SK-N-SH (cell line): Measurements from ENCODE around the gene PFKFB1. TPM values are rescaled to one million over a fixed set of nuclear protein-coding genes. Genes with fewer than 3 reads are reported as not detected.

Experiments
- CTCF ChIA-PET: fragments of 300-600, 350-600 bp; formaldehyde crosslinking; extraction: SDS; loops from one replicate; lab custom pipeline; 2021; lab: Yijun Ruan, JAX
- POLR2A ChIA-PET: fragments of 350-600 bp; sonication (Branson Sonifier 250); formaldehyde crosslinking; extraction: SDS; loops from one replicate; lab custom pipeline; 2020; ENCODE audit warnings: antibody characterized with exemption, inconsistent platforms; lab: Yijun Ruan, JAX
- DNase-seq: peaks from one replicate; pipeline ENCODE4 v3.0.0; 2012
- H2AFZ ChIP-seq: fragments of 200-600 bp; sonication (generic); 2 replicates; pipeline ENCODE4 v1.8.1; 2016; ENCODE audit warnings: antibody characterized with exemption, mild to moderate bottlenecking, low read depth
- H3F3A ChIP-seq: fragments of 200-600 bp; sonication (generic); replicated peaks from 2 replicates; pipeline ENCODE3; 2016; ENCODE audit warnings: antibody characterized with exemption, mild to moderate bottlenecking; ENCODE audit not compliant: insufficient read depth
- H3K27ac ChIP-seq, 2 experiments: fragments of 200-500 bp in 1 of 2; fragments of 200-600 bp in 1 of 2; sonication (Bioruptor generic) in 1 of 2; sonication (generic), shearing (Covaris generic) in 1 of 2; 2 replicates each; pipeline versions ENCODE4 v1.5.1 to v1.6.1; 2014 to 2016; ENCODE audit warnings: low read depth in 2 of 2, inconsistent platforms in 1 of 2, low read length in 1 of 2, mild to moderate bottlenecking in 1 of 2, mixed read lengths in 1 of 2
- H3K27me3 ChIP-seq: fragments of 200-600 bp; sonication (generic), shearing (Covaris generic); 2 replicates; pipeline ENCODE4 v1.6.1; 2016; ENCODE audit warnings: mixed run types; ENCODE audit not compliant: insufficient read depth
- H3K36me3 ChIP-seq, 2 experiments: fragments of 200-500 bp in 1 of 2; fragments of 200-600 bp in 1 of 2; sonication (Bioruptor generic) in 1 of 2; sonication (generic) in 1 of 2; replicated peaks in 1 of 2; 2 replicates each; pipeline versions ENCODE3 to v1.5.1; 2014 to 2016; ENCODE audit warnings: low read length in 1 of 2, mild to moderate bottlenecking in 1 of 2; ENCODE audit not compliant: insufficient read depth in 2 of 2, control insufficient read depth in 1 of 2
- H3K4me1 ChIP-seq, 2 experiments: fragments of 200-500 bp in 1 of 2; fragments of 200-600 bp in 1 of 2; sonication (Bioruptor generic) in 1 of 2; sonication (generic), shearing (Covaris generic) in 1 of 2; 2 replicates each; pipeline versions ENCODE4 v1.5.1 to v1.6.1; 2014 to 2016; ENCODE audit warnings: low read depth in 1 of 2, low read length in 1 of 2, mixed run types in 1 of 2; ENCODE audit not compliant: insufficient read depth in 2 of 2, control insufficient read depth in 1 of 2
- H3K4me2 ChIP-seq: fragments of 200-600 bp; sonication (generic), shearing (Covaris generic); 2 replicates; pipeline ENCODE4 v1.6.1; 2017; ENCODE audit warnings: mixed run types
- H3K4me3 ChIP-seq, 2 experiments: fragments of 200-500 bp in 1 of 2; fragments of 200-600 bp in 1 of 2; sonication (Bioruptor generic) in 1 of 2; sonication (generic), shearing (Covaris generic) in 1 of 2; 2 replicates each; pipeline versions ENCODE4 v1.5.1 to v1.8.1; 2014 to 2016; ENCODE audit warnings: low read depth in 2 of 2, inconsistent platforms in 1 of 2, low read length in 1 of 2, mild to moderate bottlenecking in 1 of 2, mixed read lengths in 1 of 2, moderate library complexity in 1 of 2
- H3K79me2 ChIP-seq: fragments of 200-600 bp; sonication (generic); 2 replicates; pipeline ENCODE4 v1.8.1; 2017; ENCODE audit warnings: mild to moderate bottlenecking; ENCODE audit not compliant: insufficient read depth
- H3K9ac ChIP-seq: fragments of 200-600 bp; sonication (generic); 2 replicates; pipeline ENCODE4 v1.6.1; 2017; ENCODE audit warnings: mixed run types
- H3K9me2 ChIP-seq: fragments of 200-600 bp; sonication (generic); 2 replicates; pipeline ENCODE4 v1.6.1; 2017; ENCODE audit warnings: mixed run types
- H3K9me3 ChIP-seq: fragments of 200-600 bp; sonication (generic); 2 replicates; pipeline ENCODE4 v1.6.1; 2017; ENCODE audit warnings: mixed run types, mild to moderate bottlenecking, moderate library complexity
- H4K20me1 ChIP-seq: fragments of 200-600 bp; sonication (generic); 2 replicates; pipeline ENCODE4 v1.6.1; 2017; ENCODE audit warnings: mild to moderate bottlenecking, mixed run types; ENCODE audit not compliant: insufficient read depth
- CHD2 ChIP-seq: fragments of 150-350 bp; IDR thresholded peaks from 2 replicates; pipeline ENCODE4 v1.6.1; 2018; ENCODE audit warnings: low read length; ENCODE audit not compliant: partially characterized antibody
- CTCF ChIP-seq: fragments of 200-600 bp; sonication (generic); IDR thresholded peaks from 2 replicates; pipeline ENCODE4 v1.6.1; 2017; ENCODE audit warnings: antibody characterized with exemption, mild to moderate bottlenecking, moderate library complexity
- FOSL2 ChIP-seq: IDR thresholded peaks from 2 replicates; pipeline ENCODE4 v1.4.0; 2012; ENCODE audit warnings: low read depth, mild to moderate bottlenecking, moderate library complexity, borderline replicate concordance
- FOXJ3 ChIP-seq: sonication (generic); formaldehyde crosslinking; IDR thresholded peaks from 2 replicates; pipeline ENCODE4 v1.5.1; 2020; ENCODE audit warnings: mild to moderate bottlenecking, missing genetic modification reagents
- FOXM1 ChIP-seq: IDR thresholded peaks from 2 replicates; pipeline ENCODE4 v1.4.0; 2012; ENCODE audit warnings: low read depth, mild to moderate bottlenecking
- MEF2A ChIP-seq: IDR thresholded peaks from 2 replicates; pipeline ENCODE4 v1.4.0; 2012; ENCODE audit warnings: low read depth, borderline replicate concordance
- RAD21 ChIP-seq: IDR thresholded peaks from 2 replicates; pipeline ENCODE4 v1.6.1; 2012; ENCODE audit warnings: mild to moderate bottlenecking, low read length
- SMC3 ChIP-seq: IDR thresholded peaks from 2 replicates; pipeline ENCODE4 v1.6.1; 2012; ENCODE audit warnings: low read depth, low read length, improper control_type of control experiment
- TEAD4 ChIP-seq: IDR thresholded peaks from 2 replicates; pipeline ENCODE4 v1.4.0; 2012; ENCODE audit warnings: mild to moderate bottlenecking, borderline replicate concordance; ENCODE audit not compliant: insufficient read depth
- USF1 ChIP-seq: IDR thresholded peaks from 2 replicates; pipeline ENCODE4 v1.4.0; 2012; ENCODE audit warnings: low read depth, borderline replicate concordance
- WGBS: methylation state at CpG from one replicate; pipeline ENCODE4 v1.1.6; 2017; ENCODE audit warnings: low lambda C conversion rate; 5-methylcytosine and 5-hydroxymethylcytosine counted together
- polyA plus RNA-seq, 3 experiments: library from polyadenylated mRNA; depleted of rRNA; stranded (reverse); fragments of >200 nt; gene quantifications; 2 replicates each; pipeline ENCODE4 v1.2.3, GENCODE V29; 2012
- TF ChIP-seq, protein P1 (sequence below): IDR thresholded peaks from 2 replicates; pipeline ENCODE4 v1.4.0; 2012; ENCODE audit warnings: low read depth, borderline replicate concordance

PFKFB1 gene
- polyA plus RNA-seq, 1 of the 3 experiments (the other 2 are of a cell fraction): 0.12 TPM

- TF ChIP-seq TEAD4 (no peak), USF1 (no peak)
Measured at GRCh38 chrX:54909941-54910340, 84.0 kb downstream of the PFKFB1 start (continued).

GRCh38 chrX:54894159-54894558 lies 99.8 kb downstream of the PFKFB1 start:
- Histone ChIP-seq H3F3A (no peaks in the 10 kb centered on the region), H3K27me3 (no peaks in the 10 kb centered on the region), H3K4me3 (no peak overlapping the region), H4K20me1 (no peaks in the 10 kb centered on the region), H3K79me2 (no peaks in the 10 kb centered on the region), H3K9me2 (no peaks in the 10 kb centered on the region), H3K9ac (no peak overlapping the region), H3K27ac (no peak overlapping the region), H3K36me3 (no peaks in the 10 kb centered on the region), H3K9me3 (no peaks in the 10 kb centered on the region), H3K4me2 (no peak overlapping the region), H3K4me1 (no peaks in the 10 kb centered on the region), H2AFZ (no peak overlapping the region)
- TF ChIP-seq FOXJ3: no peak
- TF ChIP-seq, protein P1, sequence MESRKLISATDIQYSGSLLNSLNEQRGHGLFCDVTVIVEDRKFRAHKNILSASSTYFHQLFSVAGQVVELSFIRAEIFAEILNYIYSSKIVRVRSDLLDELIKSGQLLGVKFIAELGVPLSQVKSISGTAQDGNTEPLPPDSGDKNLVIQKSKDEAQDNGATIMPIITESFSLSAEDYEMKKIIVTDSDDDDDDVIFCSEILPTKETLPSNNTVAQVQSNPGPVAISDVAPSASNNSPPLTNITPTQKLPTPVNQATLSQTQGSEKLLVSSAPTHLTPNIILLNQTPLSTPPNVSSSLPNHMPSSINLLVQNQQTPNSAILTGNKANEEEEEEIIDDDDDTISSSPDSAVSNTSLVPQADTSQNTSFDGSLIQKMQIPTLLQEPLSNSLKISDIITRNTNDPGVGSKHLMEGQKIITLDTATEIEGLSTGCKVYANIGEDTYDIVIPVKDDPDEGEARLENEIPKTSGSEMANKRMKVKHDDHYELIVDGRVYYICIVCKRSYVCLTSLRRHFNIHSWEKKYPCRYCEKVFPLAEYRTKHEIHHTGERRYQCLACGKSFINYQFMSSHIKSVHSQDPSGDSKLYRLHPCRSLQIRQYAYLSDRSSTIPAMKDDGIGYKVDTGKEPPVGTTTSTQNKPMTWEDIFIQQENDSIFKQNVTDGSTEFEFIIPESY: no peak
- TF ChIP-seq FOSL2: no peak
- TF ChIP-seq FOXM1: no peak
- TF ChIP-seq MEF2A: no peak
- ChIA-PET CTCF (no interaction called here), POLR2A (no interaction called here)
- no peak for DNase-seq
- no CpG with 5 or more reads among the region's 1 CpG for WGBS

- ChIA-PET POLR2A (no interaction called here), CTCF (interaction anchor here (1.0 to 2.6 kb wide), 10 partner anchors 9 to 1357 kb away, joined by 3 to 10 read pairs (median 4); no protein-coding TSS in a partner anchor)
- Histone ChIP-seq H3K27me3 (peaks cover 4% of the 10 kb centered on the region; the same call in 1 of the 2 replicates), H3K9me2 (no peaks in the 10 kb centered on the region), H3K9ac (no peak overlapping the region), H3F3A (no peaks in the 10 kb centered on the region), H3K79me2 (no peaks in the 10 kb centered on the region), H3K4me1 (no peaks in the 10 kb centered on the region), H3K4me2 (no peak overlapping the region), H3K9me3 (no peaks in the 10 kb centered on the region), H3K4me3 (no peak overlapping the region), H3K36me3 (no peaks in the 10 kb centered on the region), H2AFZ (no peak overlapping the region), H4K20me1 (no peaks in the 10 kb centered on the region), H3K27ac (no peak overlapping the region)
- 22% methylated on average over 3 of the region's 3 CpGs for WGBS
- peak; percentile 29 for DNase-seq
- TF ChIP-seq SMC3 (peak; percentile 65), CHD2 (no peak), CTCF (peak; percentile 58), RAD21 (peak; percentile 75)
Measured at GRCh38 chrX:54891573-54891972, 102.4 kb downstream of the PFKFB1 start.
